Tibial nerve (tissue), 4 donors: Measurements from ENCODE around the gene TRMT112. TPM values are rescaled to one million over a fixed set of nuclear protein-coding genes. Genes with fewer than 3 reads are reported as not detected.

Experiments used
- DNase-seq, 2 donors: peaks; one replicate each; pipeline ENCODE4 v3.0.0-alpha.2; 2019; ENCODE audit warnings: low spot score in 2 of 2
- H3K27ac ChIP-seq, 4 donors: fragments of 200-600 bp; sonication (generic) in 3 of 4; one replicate each; pipeline ENCODE4 v1.5.1; 2017 to 2019; ENCODE audit warnings: mild to moderate bottlenecking in 1 of 4
- H3K27me3 ChIP-seq, 2 donors: fragments of 200-600 bp; sonication (generic) in 1 of 2; one replicate each; pipeline versions ENCODE4 v1.5.1 to v1.6.0; 2017 to 2019
- H3K36me3 ChIP-seq, 3 donors: fragments of 200-600 bp; sonication (generic); one replicate each; pipeline ENCODE4 v1.5.1; 2018 to 2019
- H3K4me1 ChIP-seq, 4 donors: fragments of 200-600 bp; sonication (generic) in 3 of 4; one replicate each; pipeline ENCODE4 v1.5.1; 2017 to 2019
- H3K4me3 ChIP-seq, 4 donors: fragments of 200-600 bp; sonication (generic) in 3 of 4; one replicate each; pipeline ENCODE4 v1.5.1; 2017 to 2019; ENCODE audit warnings: mild to moderate bottlenecking in 1 of 4, moderate library complexity in 1 of 4
- H3K9me3 ChIP-seq, 4 donors: fragments of 200-600 bp; sonication (generic) in 3 of 4; one replicate each; pipeline ENCODE4 v1.5.1; 2017 to 2019
- CTCF ChIP-seq, 5 experiments: fragments of 200-600 bp in 3 of 5; fragments of 450-650 bp in 2 of 5; sonication (generic) in 3 of 5; IDR thresholded peaks; one replicate each; pipeline ENCODE4 v1.5.1; 2016 to 2019; ENCODE audit warnings: antibody characterized with exemption in 5 of 5, mild to moderate bottlenecking in 3 of 5, moderate library complexity in 2 of 5
- EP300 ChIP-seq, 2 donors: sonication (generic); formaldehyde crosslinking; IDR thresholded peaks; one replicate each; pipeline ENCODE4 v1.6.1; 2017; ENCODE audit warnings: antibody characterized with exemption in 2 of 2, mild to moderate bottlenecking in 1 of 2
- POLR2A ChIP-seq, 2 donors: fragments of 450-650 bp; IDR thresholded peaks; one replicate each; pipeline ENCODE4 v1.6.1; 2017; ENCODE audit warnings: antibody characterized with exemption in 2 of 2, mild to moderate bottlenecking in 2 of 2, moderate library complexity in 2 of 2
- WGBS, 2 donors: methylation state at CpG; one replicate each; pipeline ENCODE4 v1.1.5; 2018; 5-methylcytosine and 5-hydroxymethylcytosine counted together
- total RNA-seq, 4 donors: library from RNA; depleted of rRNA; stranded (reverse); fragments of >200 nt; gene quantifications; one replicate each; pipeline ENCODE4 v1.1.0, GENCODE V29; 2016

Gene TRMT112
- total RNA-seq, 4 donors from 2014 or later, result 290 to 381 (median 327) TPM

- Histone ChIP-seq H3K27ac (no peak overlapping the region), H3K36me3 (no peaks in the 10 kb centered on the region), H3K4me1 (peaks cover 0 to 30% (median 9%) of the 10 kb centered on the region in 4 donors), H3K9me3 (no peaks in the 10 kb centered on the region), H3K4me3 (no peak overlapping the region), H3K27me3 (no peaks in the 10 kb centered on the region)
- TF ChIP-seq CTCF (IDR thresholded peaks at IDR 0.05) (no peak), EP300 (IDR thresholded peaks at IDR 0.05) (no peak), POLR2A (IDR thresholded peaks at IDR 0.05) (no peak)
- no peak for DNase-seq
- WGBS, 2 donors, result 62 to 82% methylated on average over 8 to 21 of the region's 21 CpGs
Observed at GRCh38 chr11:64341429-64341828, 24.1 kb upstream of the TRMT112 start.

- 19 to 24% methylated on average over 31 to 33 of the region's 33 CpGs for WGBS, 2 donors
- H3K36me3 ChIP-seq, result no peaks in the 10 kb centered on the region
- H3K4me3 ChIP-seq, result peak overlapping the region in 2 of 4 donors; percentile 38 to 39
- peaks cover 0 to 30% (median 9%) of the 10 kb centered on the region in 4 donors for H3K4me1 ChIP-seq
- H3K9me3 ChIP-seq, result no peaks in the 10 kb centered on the region
- no peaks in the 10 kb centered on the region for H3K27me3 ChIP-seq
- TF ChIP-seq POLR2A (IDR thresholded peaks at IDR 0.05) (no peak), EP300 (IDR thresholded peaks at IDR 0.05) (no peak), CTCF (IDR thresholded peaks at IDR 0.05) (no peak)
- peak overlapping the region in 2 of 4 donors; percentile 9 to 72 for H3K27ac ChIP-seq
- peak in 1 of 2 donors; percentile 27 for DNase-seq
Observed at GRCh38 chr11:64340671-64341335, 23.4 kb upstream of the TRMT112 start.

- Histone ChIP-seq H3K36me3 (no peaks in the 10 kb centered on the region), H3K4me3 (peak within 1 kb of the TSS in 2 of 4 donors; percentile 38 to 39), H3K27me3 (no peaks in the 10 kb centered on the region), H3K27ac (peak within 1 kb of the TSS in 2 of 4 donors; percentile 9 to 72), H3K4me1 (peaks cover 0 to 30% (median 9%) of the 10 kb centered on the region in 4 donors), H3K9me3 (no peaks in the 10 kb centered on the region)
- TF ChIP-seq EP300 (IDR thresholded peaks at IDR 0.05), result peak in 1 of 2 donors; percentile 5
- no peak for TF ChIP-seq POLR2A (IDR thresholded peaks at IDR 0.05)
- no peak for TF ChIP-seq CTCF (IDR thresholded peaks at IDR 0.05)
- WGBS, 2 donors, result 67 to 76% methylated on average over 13 to 16 of the region's 16 CpGs
- no peak for DNase-seq
Observed at GRCh38 chr11:64339754-64340408, 22.5 kb upstream of the TRMT112 start, which contains the start of gene CCDC88B. Gene CCDC88B (plus strand): TSS chr11:64340204. CDS start chr11:64340267, 63 bp downstream.

- Histone ChIP-seq H3K27ac (peak overlapping the region in 1 of 4 donors; percentile 72), H3K27me3 (no peaks in the 10 kb centered on the region), H3K9me3 (no peaks in the 10 kb centered on the region), H3K4me1 (peaks cover 0 to 30% (median 9%) of the 10 kb centered on the region in 4 donors), H3K36me3 (no peaks in the 10 kb centered on the region), H3K4me3 (no peak overlapping the region)
- WGBS, 2 donors, result 59 to 67% methylated on average over 4 of the region's 4 CpGs
- TF ChIP-seq POLR2A (IDR thresholded peaks at IDR 0.05), result no peak
- no peak for TF ChIP-seq EP300 (IDR thresholded peaks at IDR 0.05)
- no peak for TF ChIP-seq CTCF (IDR thresholded peaks at IDR 0.05)
- DNase-seq, result no peak
Observed at GRCh38 chr11:64339286-64339685, 21.9 kb upstream of the TRMT112 start.

GRCh38 chr11:64338716-64339115 is 21.4 kb upstream of the TRMT112 start:
- TF ChIP-seq EP300 (IDR thresholded peaks at IDR 0.05), result no peak
- TF ChIP-seq CTCF (IDR thresholded peaks at IDR 0.05), result no peak
- TF ChIP-seq POLR2A (IDR thresholded peaks at IDR 0.05), result no peak
- H3K9me3 ChIP-seq, result no peaks in the 10 kb centered on the region
- peaks cover 0 to 30% (median 9%) of the 10 kb centered on the region in 4 donors for H3K4me1 ChIP-seq
- H3K4me3 ChIP-seq, result no peak overlapping the region
- H3K27me3 ChIP-seq, result no peaks in the 10 kb centered on the region
- DNase-seq, result no peak
- H3K36me3 ChIP-seq, result no peaks in the 10 kb centered on the region
- no peak overlapping the region for H3K27ac ChIP-seq
- WGBS, 2 donors, result 84 to 87% methylated on average over 8 of the region's 8 CpGs
